GM19239 (cell line): ENCODE measurements around the gene FREY1.

Experiments used
- DNase-seq: peaks from one replicate; pipeline ENCODE4 v3.0.0; 2011; ENCODE audit warnings: low spot score; ENCODE audit not compliant: insufficient read length
- FAIRE-seq: peaks from 2 replicates; lab custom pipeline; 2011; peaks lifted over from hg19 to GRCh38; lab: Jason Lieb, UNC

Gene FREY1

DNA sequence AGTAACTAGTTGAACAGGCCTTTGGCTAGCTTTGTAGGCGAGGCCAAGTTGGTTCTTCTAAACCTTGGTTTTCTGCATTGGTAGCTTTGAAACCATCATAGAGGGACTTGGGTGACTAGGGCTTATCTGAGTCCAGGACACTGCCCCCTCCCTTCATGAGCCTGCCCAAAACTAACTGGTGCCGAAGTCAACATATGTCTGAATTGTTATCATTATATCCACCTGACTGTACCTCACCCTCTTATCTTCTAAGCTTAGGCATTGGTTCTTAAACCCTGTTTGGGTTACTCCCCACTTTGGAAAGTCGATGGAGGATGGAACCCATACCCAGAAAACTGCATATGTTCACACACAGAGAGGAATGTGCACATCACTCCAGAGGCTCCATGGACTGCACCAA lies 29.2 kb downstream of the FREY1 start:
- DNase-seq: no peak
- no peak for FAIRE-seq

DNA sequence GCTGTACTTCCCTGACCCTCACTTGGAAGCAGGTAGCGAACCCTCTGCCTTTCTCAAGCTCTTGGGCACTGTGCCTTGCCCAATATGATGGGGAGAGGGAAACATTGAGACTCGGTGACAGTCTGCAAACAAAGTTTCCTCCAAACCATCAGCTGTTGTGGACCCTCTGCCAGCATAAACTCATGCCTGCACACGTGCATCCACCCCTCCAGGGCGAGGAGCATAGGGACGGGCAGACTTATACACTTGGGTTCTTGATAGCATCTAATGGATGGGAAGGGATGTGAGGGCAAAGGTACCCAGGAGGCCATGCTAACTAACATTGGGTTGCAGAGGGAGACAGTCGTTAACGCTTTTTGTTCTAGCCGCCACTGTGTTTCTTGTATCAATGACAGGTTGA lies 29.9 kb downstream of the FREY1 start:
- DNase-seq (no peak), FAIRE-seq (no peak)

DNA sequence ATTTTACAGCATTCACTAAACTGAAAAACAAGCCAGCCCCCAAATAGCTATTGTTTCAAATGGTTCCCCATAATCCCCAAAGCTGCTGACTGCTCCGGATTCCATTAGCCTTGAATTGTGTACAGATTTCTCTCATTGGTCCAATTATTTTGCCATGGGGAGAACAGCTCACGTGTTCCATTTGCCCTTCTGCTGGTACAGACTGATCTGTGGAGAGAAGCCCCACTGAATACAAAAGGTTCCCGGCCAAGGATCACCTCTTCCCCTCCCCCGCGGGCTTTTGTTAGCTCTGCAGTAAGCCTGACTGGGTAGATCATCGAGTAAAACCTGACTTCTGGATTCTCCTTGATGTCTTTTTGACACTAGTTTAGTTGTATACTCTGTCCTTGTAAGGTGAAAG lies 30.7 kb downstream of the FREY1 start:
- FAIRE-seq (no peak), DNase-seq (no peak)

DNA sequence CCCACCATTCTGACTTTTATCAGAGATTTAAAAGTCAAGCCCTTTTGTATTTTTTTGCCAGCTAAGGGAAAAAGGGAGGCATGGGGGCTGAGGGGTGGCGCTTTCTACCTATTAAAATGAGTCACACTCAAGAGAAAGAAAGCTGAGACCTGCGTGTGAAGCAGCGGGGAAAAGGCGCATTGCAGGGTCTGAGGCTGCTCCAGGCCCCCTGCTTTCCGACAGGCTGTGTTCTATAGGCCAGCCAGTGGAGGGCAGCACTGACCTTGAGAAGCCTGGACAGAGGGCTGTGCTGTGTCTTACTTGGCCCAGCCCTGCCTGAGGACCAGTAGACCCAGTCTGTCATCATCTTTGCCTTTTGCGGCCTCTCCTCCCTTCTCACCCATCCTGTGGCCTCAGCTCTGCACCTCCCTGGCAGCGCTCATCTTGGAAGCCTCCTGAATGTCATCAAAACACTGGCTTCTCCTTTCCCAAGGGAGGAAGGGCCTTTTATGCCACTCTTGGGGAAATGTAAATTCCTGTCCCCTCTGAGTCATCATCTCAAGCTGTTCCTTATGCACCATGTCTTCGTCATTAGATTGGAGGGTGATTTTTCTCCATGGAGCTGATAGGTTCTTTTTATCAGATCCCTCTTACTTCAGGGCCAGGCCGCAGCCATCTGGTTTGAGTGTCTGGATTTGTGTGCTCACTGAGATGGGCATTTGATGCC lies 34.3 kb downstream of the FREY1 start:
- FAIRE-seq (no peak), DNase-seq (no peak)

DNA sequence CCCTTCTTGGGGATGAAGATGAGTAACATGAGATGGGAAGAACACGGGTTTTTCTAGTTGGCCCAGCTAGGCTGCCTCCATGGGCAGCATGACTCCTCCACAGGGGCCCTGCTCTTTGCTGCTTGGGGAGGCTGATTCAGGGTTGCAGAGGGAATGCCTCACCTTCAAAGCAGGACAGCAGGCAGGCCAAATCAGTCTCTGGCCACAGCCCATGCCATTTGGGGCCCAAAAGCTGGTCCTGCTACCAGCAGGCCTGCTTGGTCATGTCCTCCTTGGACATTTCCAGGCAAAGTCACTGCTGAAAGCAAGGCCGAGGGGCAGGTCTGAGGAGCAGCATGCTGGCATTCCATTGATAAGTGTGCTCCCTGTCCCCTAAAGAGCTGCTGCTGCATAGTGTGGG lies 35.4 kb downstream of the FREY1 start:
- DNase-seq (no peak), FAIRE-seq (no peak)

DNA sequence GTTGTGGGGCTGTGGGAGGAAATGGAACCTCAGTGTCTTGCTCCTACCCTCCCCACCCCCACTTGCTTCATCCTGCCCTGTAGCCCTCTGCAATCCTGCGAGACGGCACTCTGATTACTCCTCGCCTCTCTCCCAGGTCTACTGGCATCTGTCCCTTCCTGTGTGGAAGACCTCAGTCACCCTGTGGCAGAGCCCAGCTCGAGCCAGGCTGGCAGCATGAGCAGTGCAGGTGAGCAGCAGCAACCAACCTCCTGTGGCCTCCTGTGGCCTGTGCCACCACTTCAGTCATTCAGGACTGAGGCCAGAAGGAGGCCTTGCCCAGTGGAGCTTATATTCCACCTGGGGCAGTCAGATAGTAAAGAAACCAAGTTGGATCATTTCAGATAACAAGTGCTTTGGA lies 36.4 kb downstream of the FREY1 start:
- no peak for FAIRE-seq

DNA sequence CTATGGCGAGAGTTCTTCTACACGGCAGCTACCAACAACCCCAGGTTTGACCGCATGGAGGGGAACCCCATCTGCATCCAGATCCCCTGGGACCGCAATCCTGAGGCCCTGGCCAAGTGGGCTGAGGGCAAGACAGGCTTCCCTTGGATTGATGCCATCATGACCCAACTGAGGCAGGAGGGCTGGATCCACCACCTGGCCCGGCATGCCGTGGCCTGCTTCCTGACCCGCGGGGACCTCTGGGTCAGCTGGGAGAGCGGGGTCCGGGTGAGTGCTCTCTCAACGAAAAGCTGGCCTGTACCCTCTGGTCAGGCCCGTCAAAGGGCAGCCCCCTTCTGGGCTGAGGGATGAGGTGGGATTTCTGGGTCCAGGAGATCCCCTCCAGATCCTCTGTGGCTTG lies 37.5 kb downstream of the FREY1 start:
- no peak for DNase-seq
- no peak for FAIRE-seq

More for the DNA sequence above, 36.4 kb downstream of the FREY1 start:
- DNase-seq: no peak

DNA sequence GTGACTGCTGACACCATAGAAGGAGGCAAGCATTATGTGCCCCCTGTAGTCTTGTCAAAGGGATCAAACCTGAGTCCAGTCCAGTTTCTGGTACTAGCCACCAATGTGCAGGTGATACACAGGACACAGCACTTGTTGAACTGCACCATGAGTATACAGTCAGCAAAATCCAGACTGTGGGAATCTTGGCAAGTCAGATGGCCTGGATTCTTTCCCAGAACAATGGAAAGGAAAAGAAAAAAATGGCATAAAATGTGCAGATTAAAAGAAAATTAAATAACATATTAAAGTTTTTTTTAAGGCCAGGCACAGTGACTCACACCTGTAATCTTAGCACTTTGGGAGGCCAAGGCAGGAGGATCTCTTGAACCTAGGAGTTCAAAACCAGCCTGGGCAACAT lies 43.0 kb downstream of the FREY1 start:
- DNase-seq (no peak), FAIRE-seq (no peak)

DNA sequence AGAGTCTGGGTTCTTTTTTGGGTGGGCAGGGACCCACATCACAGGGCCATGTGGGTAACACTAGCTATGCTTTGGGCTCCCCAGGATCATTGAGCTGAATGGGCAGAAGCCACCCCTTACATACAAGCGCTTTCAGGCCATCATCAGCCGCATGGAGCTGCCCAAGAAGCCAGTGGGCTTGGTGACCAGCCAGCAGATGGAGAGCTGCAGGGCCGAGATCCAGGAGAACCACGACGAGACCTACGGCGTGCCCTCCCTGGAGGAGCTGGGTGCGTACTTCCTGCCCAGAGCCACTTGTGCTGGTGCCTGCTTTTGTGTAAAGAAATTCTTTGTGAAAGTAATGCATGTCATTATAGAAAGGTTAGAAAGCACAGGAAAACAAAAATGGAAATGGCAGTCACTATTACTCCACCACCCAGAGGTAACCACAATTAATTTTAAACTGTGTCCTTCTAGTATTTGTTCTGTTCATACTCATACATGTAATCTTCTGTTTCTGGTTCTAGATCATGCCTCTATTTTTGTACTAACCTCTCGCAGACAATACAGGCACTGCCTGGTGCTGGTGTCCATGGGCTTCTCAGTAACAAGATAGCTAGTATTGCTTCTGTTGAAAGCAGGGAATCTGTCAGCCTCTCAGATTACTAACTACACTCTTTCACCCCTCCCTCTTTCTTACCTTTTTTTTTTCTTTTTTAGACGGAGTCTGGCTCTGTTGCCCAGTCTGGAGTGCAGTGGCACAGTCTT lies 46.1 kb downstream of the FREY1 start:
- FAIRE-seq (no peak), DNase-seq (no peak)

DNA sequence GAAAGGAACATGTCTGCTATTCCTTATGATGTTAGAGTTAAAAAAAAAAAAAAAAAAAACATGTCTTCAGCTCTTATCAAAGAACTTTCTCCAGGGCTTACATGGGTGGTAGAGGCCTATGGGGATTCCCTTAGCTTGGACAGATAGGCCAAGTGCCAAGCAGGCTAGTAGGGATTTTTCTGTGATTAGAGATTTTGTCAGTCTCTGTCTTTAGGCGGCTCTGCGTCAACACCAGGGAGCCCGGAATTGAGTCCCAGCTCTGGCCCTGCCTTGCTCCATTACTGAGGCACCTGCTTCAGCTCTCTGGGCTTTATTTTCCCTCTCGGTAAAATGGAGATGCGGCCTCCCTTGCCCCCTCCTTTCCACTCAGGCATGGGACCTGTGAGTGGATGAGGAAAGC lies 46.7 kb downstream of the FREY1 start:
- FAIRE-seq (no peak), DNase-seq (no peak)

DNA sequence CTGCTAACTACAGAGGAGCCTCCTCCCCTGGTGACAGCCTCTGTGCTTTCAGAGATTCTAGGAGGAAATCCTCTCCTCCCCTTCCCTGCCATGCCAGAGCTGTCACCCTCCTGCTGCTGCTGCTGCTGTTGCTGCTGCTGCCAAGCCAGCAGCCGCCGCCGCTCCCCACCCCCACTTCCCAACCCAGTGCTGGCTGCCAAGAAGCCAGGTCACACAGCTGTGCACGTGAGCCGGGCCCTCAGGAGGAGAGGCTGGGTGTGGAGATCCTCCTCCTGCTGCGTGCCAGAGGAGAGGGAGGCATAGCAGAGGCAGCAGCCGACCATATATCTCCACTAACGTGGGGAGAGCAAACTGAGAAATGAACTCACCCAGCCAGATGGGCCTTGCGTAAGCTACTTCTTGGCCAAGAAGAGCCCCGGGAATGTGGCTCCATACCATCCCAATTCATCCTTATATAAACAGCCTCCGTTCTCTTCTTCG lies 47.4 kb downstream of the FREY1 start:
- no peak for FAIRE-seq

DNA sequence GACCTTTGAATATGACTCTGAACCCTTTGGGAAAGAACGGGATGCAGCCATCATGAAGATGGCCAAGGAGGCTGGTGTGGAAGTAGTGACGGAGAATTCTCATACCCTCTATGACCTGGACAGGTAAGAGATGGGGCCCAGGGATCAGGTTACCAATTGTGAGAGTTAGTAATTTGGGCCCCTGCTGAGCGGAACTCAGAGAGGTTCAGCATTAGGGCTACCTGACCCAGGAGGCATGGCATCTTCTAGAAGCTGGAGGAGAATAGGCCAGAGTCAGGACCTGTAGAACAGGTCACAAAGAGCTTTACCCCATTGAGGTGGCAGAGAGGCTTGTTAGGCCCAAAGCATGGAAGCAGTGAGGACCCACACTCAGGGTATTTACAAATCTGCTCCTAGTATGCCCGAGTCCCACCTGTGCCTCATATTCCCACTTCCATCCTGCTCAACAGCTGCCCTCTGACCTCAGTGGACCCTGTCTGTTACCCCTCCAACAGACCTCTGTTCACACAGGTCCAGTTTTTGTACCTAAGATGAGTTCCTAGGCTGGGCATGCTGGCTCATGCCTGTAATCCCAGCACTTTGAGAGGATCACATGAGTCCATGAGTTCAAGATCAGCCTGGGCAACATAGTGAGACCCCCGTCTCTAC lies 48.2 kb downstream of the FREY1 start:
- DNase-seq (no peak), FAIRE-seq (no peak)

More for the DNA sequence above, 47.4 kb downstream of the FREY1 start:
- no peak for DNase-seq

DNA sequence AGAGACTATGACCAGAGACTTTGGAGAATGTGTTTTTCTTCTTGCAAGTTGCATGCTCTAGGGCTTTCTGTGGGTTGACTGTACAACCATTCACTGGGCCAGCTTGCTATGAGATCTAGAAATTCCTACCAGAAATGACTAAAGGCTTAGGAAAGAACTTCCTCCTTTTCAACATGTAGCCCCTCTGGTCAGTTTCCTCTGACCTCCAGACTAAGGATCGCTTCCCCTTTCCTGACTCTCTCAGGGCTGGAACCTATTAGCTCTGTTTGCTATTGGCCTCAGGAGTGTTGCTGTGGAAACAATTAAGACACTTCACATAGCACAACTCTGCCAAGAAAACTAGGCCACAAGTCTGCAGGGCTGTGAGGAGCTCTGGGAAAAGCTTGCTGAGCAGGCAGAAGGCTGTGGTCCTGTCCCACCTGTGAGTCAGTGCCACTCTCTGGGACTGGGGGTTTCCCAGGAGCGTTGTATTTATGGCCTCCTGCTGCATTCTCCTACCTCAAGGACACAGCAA lies 49.1 kb downstream of the FREY1 start:
- no peak for FAIRE-seq
- DNase-seq: no peak
